Measurements from ENCODE around the gene CD274.

- TF ChIP-seq, protein P1, sequence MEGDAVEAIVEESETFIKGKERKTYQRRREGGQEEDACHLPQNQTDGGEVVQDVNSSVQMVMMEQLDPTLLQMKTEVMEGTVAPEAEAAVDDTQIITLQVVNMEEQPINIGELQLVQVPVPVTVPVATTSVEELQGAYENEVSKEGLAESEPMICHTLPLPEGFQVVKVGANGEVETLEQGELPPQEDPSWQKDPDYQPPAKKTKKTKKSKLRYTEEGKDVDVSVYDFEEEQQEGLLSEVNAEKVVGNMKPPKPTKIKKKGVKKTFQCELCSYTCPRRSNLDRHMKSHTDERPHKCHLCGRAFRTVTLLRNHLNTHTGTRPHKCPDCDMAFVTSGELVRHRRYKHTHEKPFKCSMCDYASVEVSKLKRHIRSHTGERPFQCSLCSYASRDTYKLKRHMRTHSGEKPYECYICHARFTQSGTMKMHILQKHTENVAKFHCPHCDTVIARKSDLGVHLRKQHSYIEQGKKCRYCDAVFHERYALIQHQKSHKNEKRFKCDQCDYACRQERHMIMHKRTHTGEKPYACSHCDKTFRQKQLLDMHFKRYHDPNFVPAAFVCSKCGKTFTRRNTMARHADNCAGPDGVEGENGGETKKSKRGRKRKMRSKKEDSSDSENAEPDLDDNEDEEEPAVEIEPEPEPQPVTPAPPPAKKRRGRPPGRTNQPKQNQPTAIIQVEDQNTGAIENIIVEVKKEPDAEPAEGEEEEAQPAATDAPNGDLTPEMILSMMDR (IDR thresholded peaks at IDR 0.05): no peak
- TF ChIP-seq POLR2AphosphoS5 (IDR thresholded peaks at IDR 0.05): no peak
These were observed 29.8 kb downstream of the CD274 start for GRCh38 chr9:5479994-5480694.
